Placental pericyte (primary cell): ENCODE data around the gene HASPIN. TPM values are rescaled to one million over a fixed set of nuclear protein-coding genes. Genes with fewer than 3 reads are reported as not detected.

ENCODE experiments used
- total RNA-seq: library from RNA; depleted of rRNA; stranded (reverse); fragments of >200 nt; gene quantifications from 2 replicates; pipeline ENCODE4 v1.2.3, GENCODE V29; 2012

Gene HASPIN
- total RNA-seq, result 0.44 and 19.6 TPM in 2 replicates

DNA sequence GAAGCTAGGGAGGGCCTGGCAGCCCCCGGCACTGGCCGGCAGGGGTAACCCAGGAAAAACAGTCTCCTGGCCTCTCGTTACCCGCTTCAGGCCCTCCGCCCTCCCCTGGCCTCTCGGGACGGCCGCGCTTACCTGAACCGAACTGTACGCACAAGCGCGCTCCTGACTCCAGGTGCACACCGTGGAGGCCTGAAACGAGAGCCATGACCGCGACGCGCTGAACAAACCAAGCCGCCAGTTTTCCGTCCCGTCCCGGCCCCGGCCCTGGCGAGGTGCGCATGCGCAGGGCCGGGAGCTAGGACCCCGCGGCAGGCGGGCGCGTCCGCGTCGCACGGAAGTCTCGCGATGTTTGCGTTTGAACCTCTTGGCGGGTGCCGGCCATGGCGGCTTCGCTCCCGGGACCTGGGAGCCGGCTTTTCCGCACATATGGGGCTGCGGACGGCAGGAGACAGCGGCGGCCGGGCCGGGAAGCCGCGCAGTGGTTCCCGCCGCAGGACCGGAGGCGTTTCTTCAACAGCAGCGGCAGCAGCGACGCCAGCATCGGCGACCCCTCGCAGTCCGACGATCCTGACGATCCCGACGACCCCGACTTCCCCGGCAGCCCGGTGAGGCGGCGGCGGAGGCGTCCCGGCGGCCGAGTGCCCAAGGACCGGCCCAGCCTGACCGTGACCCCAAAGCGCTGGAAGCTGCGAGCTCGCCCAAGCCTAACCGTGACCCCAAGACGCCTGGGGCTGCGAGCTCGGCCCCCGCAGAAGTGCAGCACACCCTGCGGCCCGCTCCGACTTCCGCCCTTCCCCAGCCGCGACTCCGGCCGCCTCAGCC lies at the start of gene HASPIN:
HASPIN (plus strand) TSS at position 348 of the 822 bp plus-strand sequence; CDS start at position 381, 33 bp downstream.

DNA sequence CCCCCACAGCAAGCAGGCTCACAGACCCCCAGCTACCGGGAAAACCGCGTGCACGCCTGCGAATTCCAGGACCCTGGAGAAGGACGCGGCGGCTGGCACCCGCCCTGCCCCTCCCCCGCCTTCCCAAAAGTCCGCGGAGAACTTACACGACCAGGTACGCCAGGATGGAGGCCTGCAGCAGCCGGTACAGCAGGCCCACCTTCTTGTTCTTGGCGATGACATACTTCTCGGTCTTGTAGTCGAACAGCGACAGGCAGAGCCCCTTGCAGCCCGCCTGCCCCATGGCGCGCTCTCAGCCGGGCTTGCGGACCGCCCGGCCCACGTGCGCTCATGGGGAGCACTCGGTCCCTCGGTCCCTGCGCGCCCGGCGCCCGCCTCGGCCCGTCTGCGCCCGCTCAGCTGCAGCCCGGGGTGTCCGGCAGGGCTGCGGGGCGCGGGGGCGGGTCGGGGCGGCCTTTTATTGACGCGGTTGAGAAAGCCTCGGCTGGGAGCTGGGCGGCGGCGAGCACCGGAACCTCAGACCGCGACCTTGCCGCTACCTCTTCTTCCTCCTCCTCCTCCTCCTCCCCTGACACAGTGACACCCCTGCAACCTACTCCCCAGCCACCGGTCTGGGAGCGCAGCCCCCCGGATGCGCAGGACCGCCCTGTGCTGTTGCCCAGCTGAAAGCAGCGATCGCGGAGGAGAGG lies 27.8 kb upstream of the HASPIN start, which contains the start of gene P2RX5:
P2RX5 (minus strand) TSS at position 433 of the 689 bp plus-strand sequence; CDS start at position 283, 150 bp downstream.

Other genes starting within 250 kb of the HASPIN start
- 0.22 TPM in 1 of 2 replicates, not detected in the other for gene ASPA, start 247.9 kb upstream of the HASPIN start, total RNA-seq
- gene TRPV3, start 166.1 kb upstream of the HASPIN start, total RNA-seq, result 1.4 and 5.5 TPM in 2 replicates
- gene TRPV1, start 114.5 kb upstream of the HASPIN start, total RNA-seq, result 2.1 and 4.4 TPM in 2 replicates
- 11.2 and 23.3 TPM in 2 replicates for gene SHPK, start 87.7 kb upstream of the HASPIN start, total RNA-seq
- 15.7 and 74.2 TPM in 2 replicates for gene CTNS, start 87.1 kb upstream of the HASPIN start, total RNA-seq
- 192 and 236 TPM in 2 replicates for gene TAX1BP3, start 55.3 kb upstream of the HASPIN start, total RNA-seq
- 9.9 and 12.0 TPM in 2 replicates for gene EMC6, start 55.1 kb upstream of the HASPIN start, total RNA-seq
- gene P2RX5, start 27.7 kb upstream of the HASPIN start, total RNA-seq, result 0.44 and 2.0 TPM in 2 replicates
- 4.2 and 15.0 TPM in 2 replicates for gene ITGAE, start 77.3 kb downstream of the HASPIN start, total RNA-seq
- gene NCBP3, start 122.3 kb downstream of the HASPIN start, total RNA-seq, result 17.3 and 25.1 TPM in 2 replicates
- 4.6 and 5.7 TPM in 2 replicates for gene CAMKK1, start 169.2 kb downstream of the HASPIN start, total RNA-seq
- 5.3 and 8.5 TPM in 2 replicates for gene P2RX1, start 192.6 kb downstream of the HASPIN start, total RNA-seq
- 19.9 and 27.6 TPM in 2 replicates for gene ATP2A3, start 240.5 kb downstream of the HASPIN start, total RNA-seq